ENCODE results near the gene CTPS2. TPM values are rescaled to one million over a fixed set of nuclear protein-coding genes. Genes with fewer than 3 reads are reported as not detected.
"Not testable (repeated sequence)": the region's sequence is repeated elsewhere in the genome, so short reads cannot be mapped to it uniquely, and the experiment has no call there.

CTPS2 gene
- total RNA-seq, 1 donor from 2014 or later, result 9.9 TPM

GRCh38 chrX:16628946-16629595 lies 83.4 kb downstream of the CTPS2 start:
- Mint-ChIP-seq H3K9me3 (no peaks in the 10 kb centered on the region), H3K27me3 (no peaks in the 10 kb centered on the region), H3K36me3 (ENCODE audit: low read depth) (peaks cover 15% of the 10 kb centered on the region), H3K4me3 (no peak overlapping the region), H3K27ac (no peak overlapping the region), H3K4me1 (no peaks in the 10 kb centered on the region)
- TF ChIP-seq, protein P1, sequence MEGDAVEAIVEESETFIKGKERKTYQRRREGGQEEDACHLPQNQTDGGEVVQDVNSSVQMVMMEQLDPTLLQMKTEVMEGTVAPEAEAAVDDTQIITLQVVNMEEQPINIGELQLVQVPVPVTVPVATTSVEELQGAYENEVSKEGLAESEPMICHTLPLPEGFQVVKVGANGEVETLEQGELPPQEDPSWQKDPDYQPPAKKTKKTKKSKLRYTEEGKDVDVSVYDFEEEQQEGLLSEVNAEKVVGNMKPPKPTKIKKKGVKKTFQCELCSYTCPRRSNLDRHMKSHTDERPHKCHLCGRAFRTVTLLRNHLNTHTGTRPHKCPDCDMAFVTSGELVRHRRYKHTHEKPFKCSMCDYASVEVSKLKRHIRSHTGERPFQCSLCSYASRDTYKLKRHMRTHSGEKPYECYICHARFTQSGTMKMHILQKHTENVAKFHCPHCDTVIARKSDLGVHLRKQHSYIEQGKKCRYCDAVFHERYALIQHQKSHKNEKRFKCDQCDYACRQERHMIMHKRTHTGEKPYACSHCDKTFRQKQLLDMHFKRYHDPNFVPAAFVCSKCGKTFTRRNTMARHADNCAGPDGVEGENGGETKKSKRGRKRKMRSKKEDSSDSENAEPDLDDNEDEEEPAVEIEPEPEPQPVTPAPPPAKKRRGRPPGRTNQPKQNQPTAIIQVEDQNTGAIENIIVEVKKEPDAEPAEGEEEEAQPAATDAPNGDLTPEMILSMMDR (IDR thresholded peaks at IDR 0.05), result no peak
- DNase-seq (no peak), ATAC-seq (ENCODE audit: low read depth) (no peak)
- POLR2A ChIA-PET, result no interaction called here
- CTCF ChIA-PET, result no interaction called here
- intact Hi-C loops (cut with micrococcal nuclease), result no loop called here

GRCh38 chrX:16628511-16628910 lies 84.0 kb downstream of the CTPS2 start:
- intact Hi-C loops (cut with micrococcal nuclease); ATAC-seq (ENCODE audit: low read depth); H3K9me3 Mint-ChIP-seq; H3K27ac Mint-ChIP-seq; POLR2A ChIA-PET; H3K4me1 Mint-ChIP-seq; DNase-seq; CTCF ChIA-PET; H3K27me3 Mint-ChIP-seq; H3K4me3 Mint-ChIP-seq: not testable (repeated sequence)
- peaks cover 15% of the 10 kb centered on the region for H3K36me3 Mint-ChIP-seq (ENCODE audit: low read depth)

DNA sequence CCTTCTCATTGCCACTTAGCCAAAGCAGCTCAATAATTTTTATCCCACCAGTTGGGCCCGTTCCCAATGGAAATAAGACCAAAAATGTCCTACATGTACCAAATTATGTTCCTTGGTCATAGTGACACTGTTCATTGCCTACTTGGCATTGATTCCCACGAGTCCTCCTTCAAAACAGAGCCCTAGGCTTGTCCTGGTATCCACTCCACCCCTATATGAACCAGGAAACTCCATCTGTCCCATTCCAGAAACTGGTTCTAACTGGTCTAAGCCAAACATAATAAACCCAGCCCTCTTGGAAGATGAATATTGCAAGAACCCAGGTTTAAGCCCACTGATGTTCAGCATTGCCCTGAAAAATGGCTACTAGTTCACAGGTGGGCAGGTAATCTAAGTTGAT lies 93.4 kb downstream of the CTPS2 start:
- Mint-ChIP-seq H3K9me3 (no peaks in the 10 kb centered on the region), H3K27ac (no peak overlapping the region), H3K36me3 (ENCODE audit: low read depth) (peaks cover 19% of the 10 kb centered on the region), H3K4me3 (no peak overlapping the region), H3K4me1 (no peaks in the 10 kb centered on the region), H3K27me3 (no peaks in the 10 kb centered on the region)
- no peak for ATAC-seq (ENCODE audit: low read depth)
- intact Hi-C loops (cut with micrococcal nuclease), result no loop called here
- TF ChIP-seq, protein P1 (IDR thresholded peaks at IDR 0.05), result no peak
- ChIA-PET POLR2A (no interaction called here), CTCF (no interaction called here)
- DNase-seq, result no peak

DNA sequence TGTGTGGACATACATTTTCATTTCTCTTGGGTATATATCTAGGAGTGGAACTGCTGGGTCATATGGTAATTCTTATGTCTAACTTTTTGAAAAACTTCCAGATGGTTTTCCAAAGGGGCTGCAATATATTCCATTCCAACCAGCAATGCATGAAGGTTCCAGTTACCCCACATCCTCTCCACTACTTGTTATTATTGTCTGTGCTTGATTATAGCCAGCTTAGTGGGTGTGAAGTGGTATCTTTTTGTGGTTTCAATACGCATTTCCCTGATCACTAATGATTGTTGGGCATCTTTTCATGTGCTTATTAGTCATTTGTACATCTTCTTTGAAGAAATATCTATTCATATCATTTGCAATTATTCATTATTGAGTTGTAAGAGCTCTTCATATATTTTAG lies 94.0 kb downstream of the CTPS2 start:
- no peak for ATAC-seq (ENCODE audit: low read depth)
- Mint-ChIP-seq H3K9me3 (no peaks in the 10 kb centered on the region), H3K36me3 (ENCODE audit: low read depth) (peaks cover 24% of the 10 kb centered on the region), H3K4me1 (no peaks in the 10 kb centered on the region), H3K27ac (no peak overlapping the region), H3K4me3 (no peak overlapping the region), H3K27me3 (no peaks in the 10 kb centered on the region)
- POLR2A ChIA-PET, result no interaction called here
- intact Hi-C loops (cut with micrococcal nuclease), result no loop called here
- CTCF ChIA-PET, result no interaction called here
- DNase-seq, result no peak
- TF ChIP-seq, protein P1 (IDR thresholded peaks at IDR 0.05), result no peak

DNA sequence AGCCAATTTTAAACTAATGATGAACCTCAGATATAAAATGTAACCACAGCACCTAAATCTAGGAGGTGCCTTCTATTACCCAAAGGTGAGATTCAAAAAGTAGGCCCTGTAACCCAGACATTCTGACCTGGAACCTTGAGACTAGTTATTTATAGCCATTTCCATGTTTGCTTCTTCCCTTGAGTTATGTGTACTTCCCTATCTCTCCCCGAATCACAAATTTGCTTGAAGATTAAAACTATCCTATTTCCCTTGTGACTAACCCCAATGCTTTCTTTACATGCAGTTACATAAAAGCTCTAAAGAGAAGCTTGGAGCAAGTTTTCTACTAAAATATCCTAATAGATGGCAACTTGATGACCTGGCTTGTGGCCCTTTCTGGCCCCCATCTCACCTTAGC lies 95.1 kb downstream of the CTPS2 start:
- Mint-ChIP-seq H3K4me1 (no peaks in the 10 kb centered on the region), H3K4me3 (no peak overlapping the region), H3K27ac (no peak overlapping the region), H3K9me3 (no peaks in the 10 kb centered on the region), H3K36me3 (ENCODE audit: low read depth) (peaks cover 30% of the 10 kb centered on the region), H3K27me3 (no peaks in the 10 kb centered on the region)
- ChIA-PET CTCF (no interaction called here), POLR2A (no interaction called here)
- intact Hi-C loops (cut with micrococcal nuclease), result no loop called here
- DNase-seq, result no peak
- ATAC-seq (ENCODE audit: low read depth), result no peak
- TF ChIP-seq, protein P1 (IDR thresholded peaks at IDR 0.05), result no peak
